ENCODE data around the gene TMTC2.

GRCh38 chr12:83156815-83157214 lies 470.1 kb downstream of the TMTC2 start:
- TF ChIP-seq POLR2A (IDR thresholded peaks at IDR 0.05) (no peak), CTCF (IDR thresholded peaks at IDR 0.05) (no peak)
